CMK (cell line): ENCODE results near the gene PHACTR3.
A peak's percentile ranks its signal among the peaks of the same experiment; 100 is the strongest.

Experiments
- DNase-seq: peaks from one replicate; pipeline ENCODE4 v3.0.0-alpha.2; 2010; ENCODE audit warnings: low read depth

Gene PHACTR3

DNA sequence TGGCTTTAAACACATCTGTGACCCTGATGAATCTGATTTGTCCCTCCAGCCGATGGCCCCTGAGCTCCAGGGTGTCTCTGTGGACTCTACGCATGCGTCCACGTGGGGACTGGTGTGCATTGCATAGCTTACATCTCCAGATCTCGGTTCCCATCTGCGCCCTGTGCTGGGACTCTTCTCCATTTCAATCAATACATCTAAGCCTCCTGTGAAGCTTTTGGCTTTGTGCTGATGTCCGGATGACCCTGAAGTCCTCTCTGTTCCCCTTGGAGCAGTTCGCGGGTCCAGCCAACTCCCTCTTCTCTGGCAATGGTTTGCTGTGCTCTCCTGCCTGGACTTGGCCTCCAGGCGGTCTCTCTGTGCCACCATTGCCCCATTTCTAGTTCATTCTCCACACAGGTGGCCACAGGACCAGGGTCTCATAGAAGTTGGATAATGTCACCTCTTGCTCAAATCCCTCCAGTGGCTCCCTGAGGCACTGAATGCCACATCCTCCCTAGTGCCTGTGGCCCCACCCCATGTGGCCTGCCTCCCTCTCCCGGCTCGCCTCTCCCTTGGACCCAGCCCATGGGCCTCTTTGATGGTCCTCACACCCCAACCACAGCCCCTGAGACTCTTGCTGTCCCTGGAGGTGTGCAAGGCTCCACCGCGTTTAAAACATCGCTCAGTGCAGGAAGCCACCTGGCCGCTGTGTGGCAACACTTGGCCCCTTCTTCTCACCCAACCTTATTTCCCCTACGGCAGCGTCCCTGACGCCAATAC lies 173.7 kb downstream of the PHACTR3 start:
- no peak for DNase-seq

DNA sequence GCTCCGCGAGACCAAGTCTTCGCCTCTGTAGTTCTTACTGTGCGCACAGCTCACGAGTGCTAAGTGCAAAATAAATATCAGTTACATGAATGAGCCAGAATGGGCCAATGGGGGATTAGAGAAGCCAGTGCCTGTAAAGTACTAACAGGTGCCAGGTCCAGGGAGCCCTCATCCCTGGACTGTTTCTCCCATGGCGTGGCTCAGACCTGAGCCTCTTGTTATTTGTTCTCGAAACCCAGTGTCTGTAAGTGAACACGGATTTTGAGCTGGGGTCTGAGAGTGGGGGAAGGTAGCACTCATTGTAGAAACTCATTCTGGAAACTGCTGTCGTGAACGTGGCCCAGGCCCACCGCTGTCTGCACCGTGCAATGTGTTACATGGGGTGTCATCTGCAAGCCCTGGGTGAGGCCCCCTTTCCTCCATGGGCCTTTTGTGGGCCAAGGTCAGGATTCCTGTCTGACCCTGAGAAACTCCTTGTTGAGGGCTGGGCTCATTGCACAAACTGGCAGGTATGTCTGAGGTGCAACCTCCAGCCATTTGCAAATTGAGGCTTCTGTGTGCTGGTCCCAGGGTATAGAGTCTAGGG lies 174.4 kb downstream of the PHACTR3 start:
- no peak for DNase-seq

DNA sequence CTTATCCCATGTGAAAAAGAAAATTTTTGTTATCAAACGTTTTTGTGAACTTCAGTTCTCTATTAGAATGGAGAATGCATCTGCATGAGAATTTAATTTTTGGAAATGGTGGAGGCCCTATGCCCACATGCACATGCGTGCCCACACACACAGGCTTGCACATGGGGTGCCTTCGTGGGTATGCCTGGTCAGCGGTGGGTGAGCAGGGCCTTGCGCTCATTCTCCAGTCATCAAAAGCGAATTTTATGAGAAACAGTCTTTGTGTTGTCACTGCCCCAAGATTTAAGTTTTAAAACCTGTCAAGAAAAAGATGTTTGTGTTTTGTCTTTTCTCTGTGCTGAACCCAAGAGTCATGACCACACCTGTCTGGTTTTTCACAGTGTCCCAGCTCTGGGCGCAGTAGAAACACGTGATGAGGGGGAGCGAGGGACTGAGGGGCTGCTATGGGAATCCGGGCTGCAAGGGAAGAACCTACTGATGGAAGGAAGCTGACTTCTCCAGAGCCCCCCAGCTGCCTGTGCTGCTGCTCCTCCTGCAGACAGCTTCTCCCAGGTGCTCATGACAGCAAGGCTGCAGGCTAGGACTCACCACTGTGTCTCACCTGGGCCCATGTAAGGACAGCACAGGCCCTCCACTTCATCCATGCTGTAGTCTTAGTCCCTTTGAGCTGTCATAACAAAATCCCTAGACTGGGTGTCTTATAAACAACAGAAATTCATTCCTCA lies 175.5 kb downstream of the PHACTR3 start:
- DNase-seq: no peak

DNA sequence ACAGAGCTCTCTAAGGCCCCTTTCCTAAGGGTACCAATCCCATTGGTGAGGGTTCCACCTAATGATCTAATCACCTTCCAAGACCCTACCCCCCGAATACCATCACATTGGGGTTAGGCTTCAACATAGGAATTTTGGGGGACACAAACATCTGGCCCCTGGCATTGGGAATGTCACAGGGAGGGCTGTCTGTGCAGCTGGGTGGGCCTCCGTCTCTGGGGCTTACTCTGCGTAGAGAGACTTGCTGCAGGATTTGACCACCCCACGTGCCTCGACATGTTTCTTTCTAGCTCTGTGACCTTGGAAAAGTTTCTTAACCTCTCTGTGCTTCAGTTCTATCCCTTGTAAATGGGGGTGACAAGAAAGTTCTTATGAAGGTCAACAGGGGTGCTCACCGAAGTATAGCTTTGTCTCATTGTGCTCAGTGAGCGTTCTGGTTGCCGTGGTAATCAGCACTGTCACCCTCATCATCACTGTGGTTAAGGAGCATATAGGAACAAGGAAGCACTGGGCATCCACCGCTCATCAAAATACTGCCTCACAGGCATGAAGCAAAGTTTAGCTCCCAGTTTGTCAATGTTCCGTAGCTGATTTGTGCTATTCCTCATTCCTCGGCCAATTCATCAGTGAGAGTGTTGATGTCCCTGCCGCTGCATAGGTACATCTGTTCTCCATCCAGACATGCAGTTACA lies 176.3 kb downstream of the PHACTR3 start:
- no peak for DNase-seq

DNA sequence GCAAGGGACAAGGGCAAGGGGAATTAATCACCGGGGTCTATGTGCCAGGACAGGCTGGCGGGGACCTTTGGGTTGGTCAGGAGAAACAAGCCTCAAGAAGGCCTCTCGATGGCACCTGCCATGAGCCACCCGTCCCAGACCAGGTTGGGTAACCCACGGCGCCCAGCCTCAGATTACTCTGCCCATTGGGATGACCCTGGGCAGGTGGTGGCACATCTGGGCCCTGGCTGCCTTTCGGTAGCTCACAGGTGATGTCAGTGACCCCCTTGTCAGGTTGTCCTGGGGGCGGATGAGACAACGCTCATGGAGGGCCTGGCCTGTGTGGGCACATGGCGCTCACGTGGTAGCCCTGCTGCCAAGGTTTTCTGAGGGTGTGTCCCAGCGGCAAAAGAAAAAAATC lies 176.9 kb downstream of the PHACTR3 start:
- no peak for DNase-seq

DNA sequence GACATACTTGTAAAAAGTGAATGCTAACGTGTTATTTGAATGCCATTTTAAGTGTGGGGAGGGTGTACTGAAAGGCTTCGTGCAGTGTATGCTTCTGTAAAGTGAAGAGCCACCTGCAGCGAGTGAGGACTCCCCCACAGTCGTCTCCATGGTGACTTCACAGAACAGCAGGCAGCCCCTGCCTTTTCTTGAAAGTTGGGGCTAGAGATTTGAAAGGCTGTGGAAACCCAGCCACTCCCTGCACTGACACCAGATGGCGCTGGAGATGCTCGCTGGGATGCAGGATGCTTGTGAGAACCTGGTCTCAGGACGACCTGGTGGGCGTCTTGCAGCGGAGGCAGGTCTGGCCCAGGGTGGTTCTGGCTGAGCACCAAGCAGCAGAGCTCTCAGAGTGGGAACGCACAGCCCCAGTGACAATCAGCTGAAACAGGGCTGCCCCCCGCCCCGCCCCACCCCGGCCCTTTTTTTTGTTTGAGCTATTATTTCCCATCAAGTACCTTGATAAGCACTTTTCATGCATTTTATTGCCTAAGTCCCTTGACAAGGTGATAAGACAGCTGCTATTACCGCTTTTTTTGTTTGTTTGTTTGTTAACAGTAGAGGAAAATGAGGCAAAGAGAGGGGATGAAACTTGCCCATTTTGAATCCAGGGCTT lies 178.8 kb downstream of the PHACTR3 start:
- peak; percentile 9 for DNase-seq

DNA sequence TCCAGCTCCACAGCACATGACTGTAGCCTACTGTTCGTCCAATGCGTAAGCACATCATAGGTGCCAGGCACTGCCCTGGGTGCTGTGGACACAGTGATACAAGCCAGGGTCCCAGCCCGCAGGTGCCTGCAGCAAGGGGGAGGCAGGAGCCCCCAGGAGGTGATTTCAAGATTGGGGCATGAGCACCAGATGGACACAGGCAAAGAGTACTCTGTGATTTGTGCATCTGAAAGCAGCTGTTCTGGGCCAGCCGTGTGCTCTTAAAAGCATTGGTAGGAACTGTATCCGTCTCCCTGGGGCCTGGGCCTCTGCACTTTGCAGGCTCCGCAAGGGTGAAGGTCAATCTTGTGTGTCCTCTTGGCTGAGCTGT lies 179.3 kb downstream of the PHACTR3 start:
- DNase-seq: no peak

DNA sequence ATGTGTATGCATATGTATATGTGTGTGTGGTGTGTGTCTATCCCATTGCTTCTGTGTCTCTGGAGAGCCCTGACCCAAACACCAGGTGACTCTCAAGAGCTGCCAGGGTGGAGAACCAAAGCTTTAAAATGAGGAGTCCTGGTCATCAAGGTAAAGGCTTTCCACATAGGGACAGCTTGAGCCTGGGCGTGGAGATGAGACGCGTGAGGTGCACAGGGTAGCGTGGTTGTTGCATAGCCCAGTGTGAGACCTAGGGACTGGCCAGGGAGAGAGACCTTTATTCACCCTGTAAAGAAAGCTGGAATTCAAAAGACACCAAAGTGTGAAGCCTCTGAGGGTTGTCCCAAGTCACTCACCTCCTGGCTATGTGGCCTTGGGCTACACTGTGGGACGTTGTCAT lies 180.0 kb downstream of the PHACTR3 start:
- no peak for DNase-seq

DNA sequence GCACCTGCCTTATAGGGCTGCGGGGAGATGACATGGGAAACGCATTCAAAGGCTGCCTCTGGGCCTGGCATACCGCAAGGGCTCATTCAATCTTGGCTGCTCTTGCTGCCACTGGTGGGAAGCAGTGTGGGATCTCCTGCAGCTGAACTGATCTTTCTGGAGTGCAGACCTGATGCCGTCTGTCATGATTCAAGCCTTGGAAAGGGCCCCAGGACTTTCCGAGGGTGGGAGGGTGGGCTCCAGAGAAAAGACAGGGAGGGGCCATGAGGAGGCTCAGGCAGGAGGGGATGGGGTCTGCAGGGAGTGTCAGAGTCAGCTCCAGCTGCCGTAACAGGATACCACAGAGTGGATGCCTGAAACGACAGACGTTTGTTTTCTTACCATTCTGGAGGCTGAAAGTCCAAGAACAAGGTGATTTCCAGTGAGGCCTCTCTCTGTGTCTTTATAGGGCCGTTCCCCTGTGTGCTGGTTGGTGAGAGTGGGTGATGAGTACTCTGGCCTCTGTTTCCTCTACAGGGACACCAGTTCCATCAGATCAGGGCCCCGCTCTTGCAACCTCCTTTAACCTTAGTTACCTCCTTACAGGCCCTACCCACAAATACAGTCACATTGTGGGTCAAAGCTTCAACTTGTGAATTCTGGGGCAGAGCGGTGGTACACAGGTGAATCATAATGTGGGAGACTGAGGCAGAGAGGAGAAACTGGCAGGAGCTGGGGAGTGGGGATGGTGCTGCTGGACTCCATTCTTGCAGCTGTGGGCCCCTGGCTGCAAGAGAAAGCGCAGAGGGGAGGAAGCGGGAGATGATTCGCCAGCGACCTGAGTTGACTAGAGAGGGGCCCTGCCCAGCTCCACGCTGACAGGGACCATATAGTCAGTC lies 180.7 kb downstream of the PHACTR3 start:
- DNase-seq: no peak

DNA sequence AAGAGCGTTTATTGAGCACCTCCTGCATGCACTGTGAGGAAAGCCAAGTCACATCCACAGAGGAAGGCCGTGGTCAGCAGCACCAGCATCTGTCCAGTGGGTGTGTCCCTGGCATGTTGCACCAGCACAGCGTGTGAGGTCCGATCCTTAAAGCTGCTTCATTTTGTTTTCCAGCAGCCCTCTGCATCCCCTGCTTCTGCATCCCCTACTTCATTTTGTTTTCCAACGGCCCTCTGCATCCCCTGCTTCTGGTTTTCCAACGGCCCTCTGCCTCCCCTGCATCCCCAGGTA lies 181.3 kb downstream of the PHACTR3 start:
- no peak for DNase-seq

DNA sequence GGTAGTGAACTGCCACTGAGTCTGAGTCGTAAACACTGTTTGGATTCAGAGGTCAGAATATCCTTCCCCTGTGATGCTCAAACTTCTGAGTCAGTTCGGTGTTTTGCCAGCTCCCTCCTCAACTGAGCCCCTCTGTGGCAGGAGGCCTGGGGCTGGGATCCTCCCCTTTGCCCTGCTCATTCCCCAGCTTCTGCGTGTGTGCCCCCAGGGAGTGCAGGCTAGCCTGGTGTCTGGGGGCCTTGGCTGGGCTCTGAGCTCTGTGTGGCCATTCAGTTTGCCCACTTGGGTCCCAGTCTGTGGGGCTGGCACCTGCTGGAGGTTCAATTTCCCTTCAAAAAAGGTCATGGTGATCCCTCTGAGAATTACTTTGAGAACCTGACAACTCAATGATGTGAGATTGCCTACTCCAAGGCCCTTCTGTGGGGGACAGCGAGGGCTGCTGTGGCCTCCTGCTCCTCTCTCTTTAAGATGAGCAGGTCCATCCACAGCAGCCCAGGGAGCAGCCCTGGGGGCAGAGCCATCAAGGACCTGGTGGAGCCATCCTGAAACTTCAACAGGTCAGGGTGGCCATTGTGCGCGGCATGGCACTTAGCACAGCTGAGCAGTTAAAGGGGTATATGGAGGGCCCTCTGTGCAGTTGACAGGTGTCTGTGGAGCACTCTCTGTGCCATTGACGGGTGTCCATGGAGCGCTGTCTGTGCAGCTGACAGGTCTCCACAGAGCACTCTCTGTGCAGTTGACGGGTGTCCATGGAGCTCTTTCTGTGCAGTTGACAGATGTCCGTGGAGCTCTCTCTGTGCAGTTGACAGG lies 181.9 kb downstream of the PHACTR3 start:
- no peak for DNase-seq

DNA sequence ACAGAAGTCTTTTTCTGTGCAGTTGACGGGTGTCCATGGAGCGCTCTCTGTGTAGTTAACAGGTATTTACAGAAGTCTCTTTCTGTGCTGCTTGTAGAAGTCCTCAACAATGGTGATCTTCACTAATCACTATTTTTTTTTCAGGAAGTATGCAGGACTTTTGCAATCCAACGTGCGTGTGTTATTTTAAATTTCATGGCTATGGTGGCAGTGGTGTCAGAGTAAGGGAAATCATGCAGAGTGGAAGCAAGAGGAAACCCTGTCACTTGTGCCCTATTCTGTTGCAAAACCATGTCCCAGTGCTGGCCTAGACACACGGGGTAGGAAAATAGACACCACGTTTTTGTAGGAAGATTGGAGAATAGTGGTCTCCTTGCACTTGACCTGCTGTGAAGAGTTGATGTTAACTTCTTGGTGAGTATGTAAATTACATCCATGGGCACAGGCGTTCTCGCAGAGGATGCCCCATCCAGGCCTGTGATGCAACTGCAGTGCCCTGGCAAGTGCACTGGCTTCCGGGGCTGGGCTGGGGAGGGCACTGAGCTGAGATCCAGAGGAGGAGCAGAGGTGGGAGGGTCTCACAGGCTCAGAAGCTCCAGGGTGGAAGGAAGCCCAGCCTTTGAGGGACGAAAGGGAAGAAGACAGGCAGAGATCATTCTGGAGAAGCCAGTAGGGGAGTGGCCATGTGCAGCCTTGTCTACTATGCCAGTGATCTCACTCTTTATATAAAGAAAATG lies 182.6 kb downstream of the PHACTR3 start:
- DNase-seq: no peak

DNA sequence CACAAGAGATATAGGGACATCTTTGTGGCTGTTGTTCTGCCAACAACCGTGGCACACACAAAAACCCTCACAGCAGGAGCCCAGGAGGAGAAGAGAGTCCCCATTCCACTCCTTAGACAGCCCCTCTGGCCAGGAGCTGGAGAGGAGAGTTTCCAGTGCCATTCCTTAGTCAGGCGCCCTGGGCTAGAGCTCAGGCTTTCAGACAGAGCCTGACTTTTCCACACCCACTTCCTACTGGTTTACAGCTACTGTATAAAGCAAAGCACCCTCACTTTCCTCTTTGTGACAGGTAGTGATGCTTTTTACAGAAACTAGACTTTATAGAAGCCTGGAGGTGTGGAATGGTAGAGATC lies 183.2 kb downstream of the PHACTR3 start:
- DNase-seq: no peak

DNA sequence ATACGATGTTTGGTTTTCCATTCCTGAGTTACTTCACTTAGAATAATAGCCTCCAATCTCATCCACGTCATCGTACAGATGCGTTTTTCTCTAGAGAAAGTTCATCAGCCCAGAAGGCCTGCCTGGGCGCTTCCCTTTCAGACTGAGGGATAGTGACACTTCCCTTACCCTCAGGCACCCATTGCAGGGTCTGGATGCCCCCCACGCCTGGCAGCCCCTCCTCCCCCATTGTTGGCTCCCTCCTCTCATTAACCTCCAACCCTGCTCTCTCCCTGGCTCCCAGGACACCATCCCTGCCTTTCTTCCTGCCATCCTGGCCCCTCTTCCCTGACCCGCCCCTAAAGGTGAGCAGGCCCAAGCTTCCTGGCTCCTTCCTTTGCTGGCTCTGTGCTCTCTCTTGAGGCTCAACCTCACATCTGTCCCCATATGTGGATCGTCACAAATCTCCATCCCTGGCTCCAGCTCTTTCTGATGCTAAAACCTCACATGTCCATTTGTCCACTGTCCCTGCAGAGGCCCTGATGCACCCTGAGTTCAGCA lies 183.9 kb downstream of the PHACTR3 start:
- DNase-seq: no peak

DNA sequence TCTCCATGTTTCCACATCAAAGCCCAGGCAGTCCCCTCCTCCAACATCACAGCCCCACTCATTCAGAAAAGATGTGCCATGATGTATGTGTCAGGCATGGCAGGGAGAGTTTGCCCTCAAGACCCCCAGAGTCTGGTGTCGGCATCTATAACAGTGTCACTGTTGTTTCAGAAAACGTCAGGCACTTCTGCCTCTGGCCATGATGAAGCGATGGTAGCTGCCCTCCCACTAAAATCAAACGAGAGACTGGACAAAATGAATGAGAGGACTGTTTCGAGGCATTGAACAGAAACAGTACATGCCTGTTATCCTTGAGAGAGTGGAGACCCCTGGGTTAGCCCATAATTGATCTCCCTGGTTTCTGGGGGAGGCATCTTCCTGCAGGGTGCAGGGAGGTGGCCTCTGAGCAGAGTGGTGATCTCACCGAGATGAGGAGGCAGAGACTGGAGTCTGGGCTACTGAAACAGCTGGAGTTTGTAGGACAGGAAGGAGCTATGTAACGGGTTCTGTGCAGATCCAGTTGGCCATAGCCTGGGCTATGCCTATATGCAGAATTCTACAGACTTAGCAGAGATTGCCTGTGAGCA lies 184.6 kb downstream of the PHACTR3 start:
- no peak for DNase-seq

DNA sequence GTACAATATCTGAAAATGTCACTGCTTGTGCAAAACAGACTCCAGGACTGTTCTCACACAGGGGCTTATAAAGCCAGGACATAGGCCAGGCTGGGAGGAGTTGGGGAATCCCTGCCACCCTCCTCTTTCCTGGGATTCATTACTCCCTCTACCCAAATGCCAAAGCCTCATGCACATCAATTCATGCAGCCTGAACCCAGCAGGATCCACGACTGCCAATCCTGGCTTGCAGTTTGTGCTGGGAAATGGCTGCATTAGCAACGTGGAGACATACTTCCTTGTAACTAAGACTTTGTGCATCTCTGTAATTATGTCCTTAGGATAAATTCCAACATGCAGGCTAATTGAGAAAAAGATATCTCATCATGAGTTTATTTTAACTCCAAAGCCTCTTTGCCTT lies 185.3 kb downstream of the PHACTR3 start:
- no peak for DNase-seq

DNA sequence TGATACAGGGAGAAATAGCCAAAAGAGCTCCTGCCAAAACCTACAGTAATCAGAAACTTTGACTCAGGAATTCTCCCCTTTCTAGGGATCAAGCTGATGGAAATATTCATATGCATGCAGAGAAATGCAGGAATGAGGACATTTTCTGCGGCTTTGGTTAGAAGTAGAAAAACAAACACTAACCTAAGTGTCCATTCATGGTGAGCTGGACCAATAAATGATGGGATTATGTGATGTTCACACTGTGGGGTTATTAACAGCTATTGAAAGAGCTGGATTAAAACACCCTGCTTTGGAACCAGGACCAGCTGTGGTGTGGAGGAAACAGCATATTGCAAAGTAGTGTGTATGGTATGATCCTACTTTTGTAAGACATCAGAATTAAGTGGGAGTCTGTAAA lies 186.0 kb downstream of the PHACTR3 start:
- DNase-seq: no peak

DNA sequence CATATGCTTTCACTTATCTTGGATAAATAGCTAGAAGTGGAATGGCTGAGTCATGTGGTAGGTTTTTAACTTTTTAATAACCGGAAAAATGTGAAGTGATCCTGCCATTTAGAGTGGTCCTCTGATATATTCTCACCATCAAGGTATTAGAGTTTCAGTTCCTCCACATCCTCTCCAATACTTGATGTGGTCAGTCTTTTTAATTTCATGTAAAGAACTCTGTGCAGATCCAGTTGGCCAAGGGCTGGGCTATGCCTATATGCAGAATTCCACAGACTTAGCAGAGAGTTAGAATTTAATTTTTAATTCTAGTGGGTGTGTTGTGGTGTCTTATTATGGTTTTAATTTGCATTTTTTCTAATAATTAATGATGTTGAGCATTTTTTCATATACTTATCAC lies 188.0 kb downstream of the PHACTR3 start:
- DNase-seq: no peak

DNA sequence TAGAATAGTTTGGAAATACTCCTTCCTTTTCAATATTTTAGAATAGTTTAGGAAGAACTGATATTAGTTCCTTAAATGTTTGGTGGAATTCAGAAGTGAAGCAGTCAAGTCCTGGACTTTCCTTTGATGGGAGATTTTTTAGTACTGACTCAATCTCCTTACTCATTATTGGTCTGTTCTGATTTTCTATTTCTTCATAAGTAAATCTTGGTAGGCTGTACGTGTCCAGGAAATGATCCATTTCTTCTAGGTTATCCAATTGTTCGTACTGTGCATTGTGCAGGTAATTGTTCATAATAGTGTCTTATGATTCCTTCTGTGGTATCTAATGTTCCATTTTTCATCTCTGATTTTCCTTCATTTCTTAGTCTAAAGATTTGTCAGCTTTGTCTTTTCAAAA lies 190.2 kb downstream of the PHACTR3 start:
- DNase-seq: no peak
